Measurements from ENCODE around the gene MYH10.

The MYH10 gene

GRCh38 chr17:8494506-8495111 lies 135.9 kb downstream of the MYH10 start:
- no peak for DNase-seq (ENCODE audit: low read depth in 2 of 2)

GRCh38 chr17:8494021-8494420 lies 136.5 kb downstream of the MYH10 start:
- no peak for DNase-seq (ENCODE audit: low read depth in 2 of 2)

- DNase-seq (ENCODE audit: low read depth in 2 of 2): no peak
These were observed 138.4 kb downstream of the MYH10 start for GRCh38 chr17:8492121-8492520.

- no peak for DNase-seq (ENCODE audit: low read depth in 2 of 2)
These were observed 140.1 kb downstream of the MYH10 start for GRCh38 chr17:8490256-8491023.

- DNase-seq (ENCODE audit: low read depth in 2 of 2): no peak
These were observed 140.7 kb downstream of the MYH10 start for GRCh38 chr17:8489841-8490240.

GRCh38 chr17:8488901-8489300 lies 141.6 kb downstream of the MYH10 start:
- no peak for DNase-seq (ENCODE audit: low read depth in 2 of 2)

- no peak for DNase-seq (ENCODE audit: low read depth in 2 of 2)
These were observed 142.0 kb downstream of the MYH10 start for GRCh38 chr17:8488491-8488890.

GRCh38 chr17:8487743-8488142 lies 142.8 kb downstream of the MYH10 start:
- DNase-seq (ENCODE audit: low read depth in 2 of 2): no peak

- no peak for DNase-seq (ENCODE audit: low read depth in 2 of 2)
These were observed 143.3 kb downstream of the MYH10 start for GRCh38 chr17:8487130-8487645.

- no peak for DNase-seq (ENCODE audit: low read depth in 2 of 2)
These were observed 145.0 kb downstream of the MYH10 start for GRCh38 chr17:8485491-8485890.

- no peak for DNase-seq (ENCODE audit: low read depth in 2 of 2)
These were observed 146.1 kb downstream of the MYH10 start for GRCh38 chr17:8484465-8484864.

- no peak for DNase-seq (ENCODE audit: low read depth in 2 of 2)
These were observed 148.0 kb downstream of the MYH10 start for GRCh38 chr17:8482546-8482945.

- no peak for DNase-seq (ENCODE audit: low read depth in 2 of 2)
These were observed 148.8 kb downstream of the MYH10 start for GRCh38 chr17:8481703-8482102.

- DNase-seq (ENCODE audit: low read depth in 2 of 2): no peak
These were observed 149.4 kb downstream of the MYH10 start for GRCh38 chr17:8481089-8481488.

- no peak for DNase-seq (ENCODE audit: low read depth in 2 of 2)
These were observed 150.2 kb downstream of the MYH10 start for GRCh38 chr17:8480011-8480976.

- DNase-seq (ENCODE audit: low read depth in 2 of 2): no peak
These were observed 151.0 kb downstream of the MYH10 start for GRCh38 chr17:8479431-8479947.

- DNase-seq (ENCODE audit: low read depth in 2 of 2): no peak
These were observed 152.6 kb downstream of the MYH10 start for GRCh38 chr17:8477715-8478441.

- DNase-seq (ENCODE audit: low read depth in 2 of 2): no peak
These were observed 153.4 kb downstream of the MYH10 start for GRCh38 chr17:8477171-8477570.

- no peak for DNase-seq (ENCODE audit: low read depth in 2 of 2)
These were observed 153.8 kb downstream of the MYH10 start for GRCh38 chr17:8476741-8477140.

GRCh38 chr17:8475781-8476180 lies 154.7 kb downstream of the MYH10 start:
- no peak for DNase-seq (ENCODE audit: low read depth in 2 of 2)

- DNase-seq (ENCODE audit: low read depth in 2 of 2): no peak
These were observed 155.3 kb downstream of the MYH10 start for GRCh38 chr17:8475227-8475626.

Measured in stimulated activated CD4-positive, alpha-beta T cell treated with anti-CD3 and anti-CD28 coated beads, Interleukin-15, amount 100 ng/mL, for 48 hours (primary cell).